GM19372 (cell line): Measurements from ENCODE around the gene ADAM30.

ENCODE experiments used
- ATAC-seq: cut with Tn5 transposase; IDR thresholded peaks from one replicate; pipeline ENCODE4 v1.9.1; 2021; ENCODE audit warnings: mild to moderate bottlenecking, low read depth, moderate library complexity; ENCODE audit not compliant: unreplicated experiment

Gene ADAM30

DNA sequence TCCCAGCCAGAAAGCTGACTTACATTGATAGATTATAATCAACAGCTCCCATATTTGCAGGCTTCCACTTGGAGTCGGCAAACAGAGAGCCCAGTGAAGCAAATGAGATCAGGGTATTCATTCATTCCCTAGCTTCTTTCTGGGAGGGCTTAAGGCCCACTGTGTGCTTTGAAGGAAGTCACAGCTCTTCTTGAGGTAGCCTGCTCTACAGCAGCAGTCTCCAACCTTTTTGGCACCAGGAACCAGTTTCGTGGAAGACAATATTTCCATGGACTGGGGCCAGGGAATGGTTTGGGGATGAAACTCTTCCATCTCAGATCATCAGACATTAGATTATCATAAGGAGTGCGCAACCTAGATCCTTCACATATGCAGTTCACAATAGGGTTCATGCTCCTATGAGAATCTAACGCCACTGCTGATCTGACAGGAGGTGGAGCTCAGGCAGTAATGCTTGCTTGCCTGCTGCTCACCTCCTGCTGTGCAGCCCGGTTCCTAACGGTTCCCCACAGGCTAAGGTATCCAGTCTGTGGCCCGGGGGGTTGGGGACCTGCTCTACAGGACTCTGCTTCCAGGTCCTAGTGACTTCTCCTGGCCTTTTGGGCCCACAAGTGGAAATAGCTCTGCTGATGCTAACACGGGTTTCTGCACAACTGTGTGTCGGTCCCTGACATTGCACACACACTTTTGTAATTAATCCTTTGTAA is 13.7 kb upstream of the ADAM30 start:
- ATAC-seq: no peak

GRCh38 chr1:119908661-119909060 is 12.3 kb upstream of the ADAM30 start:
- no peak for ATAC-seq

DNA sequence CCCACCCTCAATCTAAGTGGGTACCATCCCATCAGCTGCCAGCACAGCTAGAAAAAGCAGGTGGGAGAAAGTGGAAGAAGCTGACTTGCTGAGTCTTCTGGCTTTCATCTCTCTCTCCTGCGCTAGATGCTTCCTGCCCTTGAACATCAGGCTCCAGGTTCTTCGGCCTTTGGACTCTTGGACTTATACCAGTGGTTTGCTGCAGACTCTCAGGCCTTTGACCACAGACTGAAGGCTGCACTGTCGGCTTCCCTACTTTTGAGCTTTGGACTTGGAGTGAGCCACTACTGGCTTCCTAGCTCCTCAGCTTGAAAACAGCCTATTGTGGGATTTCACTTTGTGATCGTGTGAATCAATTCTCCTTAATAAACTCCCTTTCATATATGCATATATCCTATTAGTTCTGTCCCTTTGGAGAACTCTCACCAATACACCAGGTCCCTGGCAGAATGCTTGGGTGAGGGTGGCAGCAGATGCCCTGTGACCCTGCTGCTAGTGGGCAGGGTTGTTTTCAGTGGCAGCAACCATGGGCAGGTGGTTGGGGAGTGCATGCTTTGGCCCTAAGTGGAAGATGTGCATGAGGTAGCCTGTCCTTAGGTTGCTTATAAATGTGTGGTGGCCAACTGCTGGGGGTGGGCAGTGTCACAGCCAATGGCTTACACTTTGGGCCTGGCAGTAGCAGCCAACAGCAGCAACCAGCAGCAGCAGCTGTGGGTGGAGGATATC is 10.8 kb upstream of the ADAM30 start:
- ATAC-seq: no peak

GRCh38 chr1:119903443-119903835 is 7.1 kb upstream of the ADAM30 start:
- ATAC-seq: no peak

DNA sequence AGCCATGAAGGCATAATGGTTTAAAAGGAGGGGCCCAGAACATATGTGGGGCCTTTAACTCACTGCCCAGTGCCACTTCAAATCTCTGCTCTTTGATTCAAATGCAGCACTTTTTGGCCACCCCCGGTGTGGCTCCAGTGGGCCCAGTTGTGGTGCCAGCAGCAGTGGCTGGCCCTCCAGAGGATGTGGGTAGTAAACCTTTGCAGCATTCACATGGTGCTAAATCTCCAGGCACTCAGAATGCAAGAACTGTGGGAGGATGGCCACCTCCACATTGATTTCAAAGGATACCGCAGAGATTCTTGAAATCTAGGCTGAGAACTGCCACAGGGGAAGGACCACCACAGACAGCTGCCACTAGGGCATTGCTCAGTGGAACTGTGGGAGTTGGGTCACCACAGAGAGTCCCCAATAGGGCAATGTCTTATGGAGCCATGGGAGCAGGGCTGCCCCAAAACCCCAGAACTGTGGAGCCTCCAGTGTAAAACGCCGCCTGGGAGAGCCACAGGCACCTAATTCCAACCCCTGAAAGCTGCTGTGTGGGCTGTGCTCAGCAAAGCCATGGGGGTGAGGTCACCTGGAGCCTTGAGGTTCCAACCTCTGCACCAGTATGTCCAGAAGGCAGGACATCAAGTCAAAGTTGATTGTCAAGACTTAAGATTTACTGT is 6.6 kb upstream of the ADAM30 start:
- ATAC-seq: no peak

GRCh38 chr1:119898981-119899720 is 2.8 kb upstream of the ADAM30 start:
- ATAC-seq: no peak

GRCh38 chr1:119898530-119898929 is 2.2 kb upstream of the ADAM30 start:
- ATAC-seq: no peak

DNA sequence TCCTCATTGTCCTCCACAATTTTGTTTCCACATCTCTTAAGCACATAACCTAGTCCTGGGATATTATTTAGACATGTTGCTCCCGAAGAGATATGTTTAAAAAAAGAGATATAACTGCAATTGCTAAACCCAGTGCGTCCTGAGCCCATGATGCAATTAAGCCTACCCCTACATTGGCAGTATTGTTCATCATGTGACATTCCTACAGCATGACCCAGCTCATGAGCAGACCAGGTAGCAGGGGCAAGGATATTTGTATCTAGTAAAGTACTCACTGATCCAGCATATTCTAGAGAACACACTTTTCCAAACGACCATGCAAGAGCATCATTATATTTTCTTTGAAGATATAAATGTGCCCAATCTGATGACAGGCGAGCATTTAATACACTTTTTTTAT is 1.2 kb downstream of the ADAM30 start:
- ATAC-seq: no peak

DNA sequence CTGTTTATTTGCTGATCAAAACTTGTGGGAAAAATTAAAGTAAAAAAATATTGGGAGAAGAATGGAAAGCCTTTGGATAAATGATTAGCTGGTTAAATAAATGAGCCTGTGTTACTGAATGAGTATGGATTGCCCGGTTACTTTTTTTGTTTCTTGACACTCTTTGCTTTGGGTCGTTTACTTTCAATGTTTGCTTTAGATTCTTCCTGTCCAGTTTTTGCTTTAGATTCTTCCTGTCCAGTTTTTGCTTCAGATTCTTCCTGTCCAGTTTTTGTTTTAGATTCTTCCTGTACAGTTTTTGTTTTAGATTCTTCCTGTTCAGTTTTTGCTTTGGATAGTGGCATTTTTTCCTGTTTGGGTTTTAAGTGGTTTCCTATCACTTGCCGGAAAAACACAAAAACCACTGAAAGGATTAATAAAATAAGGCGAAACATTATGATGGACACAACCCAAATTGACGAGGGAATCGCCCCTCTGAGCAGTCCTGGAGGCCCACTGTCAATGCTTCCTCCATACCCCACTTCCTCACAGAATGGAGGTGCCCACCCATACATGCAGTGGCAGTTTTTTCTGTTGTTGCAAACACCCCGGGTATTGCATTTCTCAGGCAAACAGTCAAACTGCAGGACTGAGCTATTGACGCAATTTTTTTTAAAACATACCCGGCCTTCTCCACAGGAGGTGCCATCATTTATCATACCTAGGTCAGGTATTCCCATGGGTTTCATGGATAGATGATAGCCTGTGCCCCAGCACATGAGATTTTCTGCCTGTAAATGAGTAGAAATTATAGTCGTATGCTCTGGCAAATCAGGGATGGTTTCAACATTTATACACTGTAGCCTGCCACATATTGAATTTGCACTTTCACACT is 2.3 kb downstream of the ADAM30 start:
- no peak for ATAC-seq

GRCh38 chr1:119893238-119893791 is 3.0 kb downstream of the ADAM30 start:
- no peak for ATAC-seq

- ATAC-seq: no peak
These were observed 4.9 kb downstream of the ADAM30 start for GRCh38 chr1:119891386-119891785.

DNA sequence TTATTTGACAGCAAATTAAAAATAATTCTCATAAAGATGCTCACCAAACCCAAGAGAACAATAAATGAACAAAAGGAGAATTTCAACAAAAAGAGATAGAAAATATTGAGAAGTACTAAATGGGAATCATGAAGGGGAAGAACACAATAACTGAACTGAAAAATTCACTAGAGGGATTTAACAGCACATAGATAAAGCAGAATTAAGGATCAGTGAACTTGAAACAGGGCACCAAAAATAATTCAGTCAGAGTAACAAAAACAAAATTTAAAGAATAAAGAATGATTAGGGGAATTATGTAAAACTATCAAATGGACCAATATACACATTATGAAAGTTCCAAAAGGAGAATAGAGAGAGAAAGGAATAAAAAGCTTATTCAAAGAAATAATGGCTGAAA is 7.8 kb downstream of the ADAM30 start:
- ATAC-seq: no peak

DNA sequence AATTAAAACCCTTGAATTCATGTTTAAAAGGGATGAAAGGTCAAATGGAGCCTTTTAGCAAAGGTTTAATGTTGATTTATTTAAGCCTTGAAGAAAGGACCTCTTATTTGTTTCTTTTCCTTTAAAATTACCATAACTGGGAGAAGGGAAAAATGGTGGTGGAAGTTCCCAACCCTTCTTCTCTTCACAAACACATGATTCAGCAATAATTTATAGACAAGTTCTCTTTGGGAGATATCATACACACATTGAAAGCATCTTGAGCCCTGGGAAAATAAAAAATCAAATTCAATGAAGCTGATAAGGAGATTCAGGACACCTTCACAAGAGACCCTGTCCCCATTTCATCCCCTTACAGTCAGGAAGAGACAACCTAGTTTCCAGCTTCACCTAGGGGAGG is 8.9 kb downstream of the ADAM30 start:
- no peak for ATAC-seq

DNA sequence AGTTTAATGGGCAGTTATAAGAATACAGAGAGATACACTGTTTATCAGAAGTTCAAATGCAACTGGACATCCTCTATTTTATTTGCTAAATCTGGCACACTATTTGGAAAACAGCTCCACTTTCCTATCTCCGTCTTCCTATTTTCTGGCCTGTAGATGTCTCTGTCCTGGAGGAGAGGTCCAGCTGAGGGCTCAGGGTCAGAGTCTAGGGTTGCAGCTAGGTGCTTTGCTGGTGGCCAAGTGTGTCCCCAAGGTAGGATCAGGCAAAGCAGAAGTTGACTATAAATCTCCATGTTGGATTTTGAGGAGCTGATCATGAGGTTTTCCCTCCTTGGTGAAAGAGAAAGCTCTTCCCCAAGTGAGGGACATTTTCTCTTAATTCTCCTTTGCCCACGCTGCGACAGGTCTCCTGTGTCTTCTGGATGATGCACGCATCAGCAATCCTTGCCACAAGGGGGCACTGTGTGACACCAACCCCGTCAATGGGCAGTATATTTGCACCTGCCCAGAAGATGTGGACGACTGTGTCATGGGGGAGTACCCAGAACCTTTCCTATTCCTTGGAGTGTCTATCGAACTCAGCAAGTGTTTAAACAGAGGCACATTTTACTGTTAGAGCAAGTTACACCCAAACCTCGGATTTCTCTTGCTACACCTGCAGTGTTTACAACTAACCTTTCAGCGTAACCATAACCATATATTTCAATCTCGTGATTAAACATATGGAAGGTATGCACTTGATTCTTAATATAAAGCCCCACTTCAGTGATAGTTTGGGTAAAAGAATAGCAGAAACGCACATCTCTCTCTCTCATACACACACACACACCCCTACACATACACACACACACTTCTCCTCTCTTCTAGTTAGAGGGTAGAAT is 10.2 kb downstream of the ADAM30 start:
- ATAC-seq: peak; percentile 61

DNA sequence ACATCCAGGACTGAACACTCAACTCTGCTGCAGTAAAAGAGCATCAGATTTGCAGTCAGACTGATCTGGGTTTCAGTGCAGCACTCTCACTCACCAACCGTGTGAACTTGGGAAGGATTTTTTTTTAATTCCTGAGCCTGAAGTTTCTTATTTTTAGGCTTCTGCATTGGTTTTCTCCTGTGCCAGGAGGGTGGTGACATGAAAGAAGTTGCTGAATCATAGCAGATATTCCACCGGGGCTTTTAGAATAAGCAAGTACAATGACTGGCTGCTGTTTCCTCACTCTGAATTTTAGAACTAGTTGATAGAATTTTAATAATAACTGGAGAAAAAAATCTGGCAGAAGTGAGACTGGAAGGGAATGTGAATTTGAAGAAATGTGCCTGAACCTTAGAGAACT is 11.6 kb downstream of the ADAM30 start:
- ATAC-seq: no peak

GRCh38 chr1:119883826-119884225 is 12.5 kb downstream of the ADAM30 start:
- no peak for ATAC-seq

DNA sequence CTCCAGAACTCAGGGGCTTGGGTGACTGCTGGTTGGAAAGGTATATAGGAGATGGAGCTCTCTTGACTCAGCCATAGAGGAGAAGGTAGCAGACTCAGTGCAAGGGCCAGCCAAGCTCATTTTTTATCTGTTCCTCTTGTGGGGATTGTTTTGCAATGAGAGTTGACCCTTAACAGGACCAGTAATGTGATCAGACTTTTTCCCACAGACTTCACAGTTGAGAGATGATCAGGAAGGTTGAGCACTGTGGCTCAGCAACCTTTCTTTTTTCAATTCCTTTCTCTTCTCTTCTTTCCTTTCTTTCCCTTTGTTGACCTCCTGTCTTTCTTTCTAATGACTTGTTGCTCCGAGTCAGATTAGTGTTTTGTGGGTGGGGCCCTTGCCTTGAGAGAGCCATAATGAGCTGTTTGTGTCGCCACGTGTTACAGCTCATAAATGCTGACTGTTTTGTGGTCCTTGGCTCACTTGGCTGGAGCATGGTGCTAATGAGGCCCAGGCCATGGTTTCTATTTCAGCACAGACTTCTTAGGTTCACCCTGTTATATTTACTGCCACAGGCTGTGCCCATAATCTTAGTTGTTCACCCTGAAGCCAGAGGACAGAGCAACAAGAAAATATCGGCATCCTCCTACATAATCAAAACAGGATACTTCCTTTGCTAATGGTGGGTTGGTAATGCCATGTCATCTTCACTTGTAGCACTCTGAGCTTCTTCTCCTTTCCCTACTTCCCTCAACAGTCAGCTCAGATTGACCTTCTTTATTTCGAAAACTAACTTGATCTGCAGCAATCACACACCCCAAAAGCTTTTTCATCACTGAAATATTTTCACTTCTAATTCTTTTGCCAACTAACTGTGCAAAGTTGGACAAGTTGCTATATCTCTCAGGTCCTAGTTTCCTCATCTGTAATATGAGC is 13.9 kb downstream of the ADAM30 start:
- ATAC-seq: no peak
